Activated gamma-delta T cell (primary cell): ENCODE results near the gene ACCSL.

ENCODE experiments used
- DNase-seq: peaks from one replicate; lab custom pipeline; 2025; lab: John Stamatoyannopoulos, UW

The ACCSL gene

GRCh38 chr11:44096360-44097185, 48.8 kb downstream of the ACCSL start:
- no peak for DNase-seq

GRCh38 chr11:44097821-44098220, 50.0 kb downstream of the ACCSL start:
- no peak for DNase-seq

GRCh38 chr11:44101098-44101497, 53.3 kb downstream of the ACCSL start:
- DNase-seq = no peak

- DNase-seq = no peak
Observed at GRCh38 chr11:44104481-44105294, 56.9 kb downstream of the ACCSL start.

- DNase-seq = no peak
Observed at GRCh38 chr11:44108260-44108659, 60.5 kb downstream of the ACCSL start.
